NOMO-1 (cell line): Measurements from ENCODE around the gene IMPA2.
"Not testable (repeated sequence)": the region's sequence is repeated elsewhere in the genome, so short reads cannot be mapped to it uniquely, and the experiment has no call there.

Source experiments
- DNase-seq, 2 experiments: peaks; one replicate each; lab custom pipeline; 2025; ENCODE audit not compliant: unreplicated experiment in 2 of 2; lab: John Stamatoyannopoulos, UW

IMPA2 gene

DNA sequence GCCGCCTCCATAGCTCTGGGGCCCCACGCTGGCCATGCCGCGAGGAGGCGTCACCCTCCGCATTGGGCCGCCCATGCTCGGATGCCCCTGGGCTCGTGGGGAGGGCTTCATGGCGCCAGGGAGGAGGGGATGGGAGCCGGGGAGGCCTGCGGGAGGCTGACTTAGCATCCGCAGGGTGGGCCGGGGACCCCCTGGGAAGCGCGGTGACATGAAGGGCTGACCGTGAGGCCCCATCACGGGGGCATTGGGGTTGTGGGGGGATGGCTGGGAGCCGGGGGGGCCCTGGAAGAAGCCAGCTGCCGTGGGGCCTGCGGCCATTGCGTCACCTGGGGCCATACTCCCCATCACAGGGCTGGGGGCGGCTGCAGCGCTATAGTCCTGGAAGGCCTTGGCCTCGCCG is 86.4 kb downstream of the IMPA2 start:
- no peak for DNase-seq

DNA sequence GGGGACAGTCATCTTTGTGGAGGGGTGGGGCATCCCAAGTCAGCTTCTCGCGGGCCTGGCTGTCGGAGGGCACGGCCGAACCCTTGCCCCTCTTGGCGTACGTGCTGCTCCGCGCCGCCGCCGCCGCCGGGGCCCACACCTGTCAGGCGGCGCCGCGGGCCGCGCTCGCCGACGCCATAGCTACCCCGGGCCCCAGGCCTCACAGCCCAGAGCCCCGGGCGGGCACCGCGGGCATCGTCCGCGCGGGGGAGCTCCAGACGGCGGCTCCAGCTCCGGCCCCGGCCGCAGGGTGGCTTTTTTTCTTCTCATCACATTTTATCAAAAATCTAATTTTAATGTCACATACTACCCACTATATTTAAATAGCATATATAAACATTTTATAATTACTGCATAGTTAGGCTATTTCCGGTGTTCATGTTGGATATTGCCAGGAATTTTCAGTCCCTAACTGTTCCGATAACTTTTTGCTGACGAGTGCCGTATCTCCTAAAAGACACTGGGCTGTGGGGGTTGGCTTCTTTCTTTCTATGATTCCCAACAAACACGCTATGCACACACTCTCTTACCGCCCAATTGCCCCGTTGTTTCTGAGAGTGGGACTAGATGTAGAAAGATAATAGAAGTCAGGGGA is 87.1 kb downstream of the IMPA2 start:
- not testable (repeated sequence) for DNase-seq

DNA sequence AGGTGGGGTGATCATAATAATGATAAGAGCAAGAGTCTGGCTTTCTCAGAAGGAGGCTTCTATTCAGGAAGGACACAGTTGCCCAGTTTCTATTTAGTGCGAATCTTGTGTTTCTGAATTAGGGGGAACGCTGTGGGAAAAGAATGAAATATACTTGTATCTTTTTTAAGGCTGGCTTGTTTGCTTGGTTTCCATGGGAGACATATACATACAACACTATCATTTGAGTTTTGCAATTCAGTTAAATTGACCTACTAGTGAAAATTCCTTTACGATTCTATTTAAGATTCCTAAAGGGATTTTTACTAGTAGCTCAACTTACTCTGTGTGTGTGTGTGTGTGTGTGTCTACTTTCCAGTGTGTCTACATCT is 87.6 kb downstream of the IMPA2 start:
- DNase-seq = no peak

DNA sequence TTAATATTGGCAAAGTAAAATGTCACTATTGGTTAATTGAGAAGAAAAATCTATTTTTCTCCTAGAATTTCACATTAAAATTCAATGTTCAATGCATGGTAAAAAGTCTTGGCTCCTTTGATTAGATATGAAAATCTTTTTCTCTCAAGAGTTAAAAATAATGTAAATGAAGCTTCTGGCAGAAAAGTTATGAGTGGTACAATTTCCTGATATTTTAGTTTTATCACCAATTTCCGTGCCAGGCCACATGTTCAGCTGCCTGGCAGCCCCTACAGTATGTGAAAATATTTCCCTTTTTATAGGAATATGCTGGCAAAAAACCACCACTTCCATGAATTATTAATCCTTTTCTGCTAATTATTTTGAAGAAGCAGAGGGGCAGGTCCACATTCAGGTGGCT is 89.8 kb downstream of the IMPA2 start:
- DNase-seq = not testable (repeated sequence)

DNA sequence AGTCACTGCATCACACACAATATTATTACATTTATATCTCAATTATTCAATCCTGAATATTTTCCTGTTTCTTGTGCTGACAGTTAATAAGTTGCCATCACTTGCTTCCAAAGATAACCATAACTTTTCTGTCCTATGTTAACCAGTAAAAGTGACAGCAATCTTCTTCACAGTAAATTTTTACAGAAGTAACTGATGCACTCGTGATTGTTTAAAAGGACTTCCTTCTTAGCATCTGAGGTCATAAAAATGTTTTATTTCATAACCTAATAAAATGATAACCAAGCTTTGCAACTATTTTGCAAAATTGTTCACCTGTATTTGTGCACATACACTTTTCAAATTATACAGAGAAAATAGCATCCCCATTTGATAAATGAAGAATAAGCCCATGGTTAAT is 91.7 kb downstream of the IMPA2 start:
- no peak for DNase-seq

DNA sequence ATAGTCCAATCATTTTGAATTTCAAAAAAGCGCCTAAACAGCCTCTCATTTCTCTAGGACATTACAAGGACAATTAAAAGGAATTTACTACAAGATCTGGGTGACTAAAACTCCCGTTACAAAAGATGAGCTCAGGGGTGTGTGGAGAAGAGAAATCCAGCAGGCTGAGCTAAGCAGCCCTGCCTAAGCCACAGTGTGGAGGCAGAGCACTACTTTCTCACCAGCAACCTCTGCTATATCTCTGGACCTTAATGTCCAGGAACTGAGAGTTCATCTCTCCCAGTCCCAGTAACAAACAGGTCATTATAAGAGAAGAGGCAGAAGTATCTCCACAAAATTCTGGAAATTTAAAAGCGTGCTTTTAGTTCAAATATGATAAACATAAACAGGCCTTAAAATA is 93.4 kb downstream of the IMPA2 start:
- DNase-seq = no peak

DNA sequence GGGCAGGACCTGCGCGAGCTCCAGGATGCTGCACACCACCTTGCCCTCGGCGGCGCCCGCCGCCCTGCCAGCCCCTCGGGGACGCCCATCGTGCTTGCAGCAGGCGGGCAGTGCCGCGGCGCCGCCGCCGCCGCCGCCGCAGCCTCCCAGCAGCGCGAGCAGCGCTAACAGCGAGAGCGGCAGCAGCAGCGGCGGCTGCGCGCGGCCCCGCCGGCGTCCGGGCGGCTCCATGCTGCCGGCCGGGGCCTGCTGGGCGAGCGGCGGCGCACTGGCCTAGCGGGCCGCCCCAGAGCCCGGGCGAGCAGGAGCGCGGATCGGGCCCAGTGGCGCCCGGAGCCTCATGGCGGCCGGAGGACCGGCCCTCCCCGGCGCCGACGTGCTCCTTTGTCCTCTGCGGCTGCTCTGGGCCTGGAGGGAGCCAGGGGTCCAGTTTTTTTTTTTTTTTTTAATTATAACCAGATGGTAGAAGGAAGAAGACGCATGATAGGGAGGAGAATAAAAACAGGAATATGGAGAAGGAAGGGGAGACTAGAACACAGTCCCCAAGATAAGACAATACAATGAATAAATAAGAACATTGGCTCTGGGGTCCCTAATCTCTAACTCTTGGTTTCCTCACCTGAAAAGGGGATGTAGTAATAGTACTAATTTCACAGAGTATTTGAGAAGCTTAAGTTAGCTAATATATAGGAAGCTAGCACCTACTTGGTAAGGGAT is 95.3 kb downstream of the IMPA2 start:
- DNase-seq = no peak

DNA sequence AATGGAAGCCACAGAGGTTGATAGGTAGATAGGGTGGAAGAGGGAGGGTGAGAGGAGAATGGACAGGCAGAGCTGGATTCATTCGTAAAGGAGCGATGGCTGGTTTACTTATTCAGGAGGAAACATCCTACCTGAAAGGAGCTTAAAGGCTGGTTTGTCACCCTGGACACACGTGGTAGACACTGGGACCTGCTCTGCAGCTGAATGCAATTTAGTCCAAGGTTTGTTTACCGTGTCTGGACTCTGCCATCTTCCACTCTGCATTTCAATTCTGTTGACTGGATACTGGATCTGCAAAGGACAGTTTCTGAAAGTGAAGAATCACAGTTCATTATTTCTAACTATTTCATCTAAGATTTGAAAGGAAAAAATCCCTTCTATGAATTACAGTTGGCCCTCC is 96.7 kb downstream of the IMPA2 start:
- DNase-seq = not testable (repeated sequence)

DNA sequence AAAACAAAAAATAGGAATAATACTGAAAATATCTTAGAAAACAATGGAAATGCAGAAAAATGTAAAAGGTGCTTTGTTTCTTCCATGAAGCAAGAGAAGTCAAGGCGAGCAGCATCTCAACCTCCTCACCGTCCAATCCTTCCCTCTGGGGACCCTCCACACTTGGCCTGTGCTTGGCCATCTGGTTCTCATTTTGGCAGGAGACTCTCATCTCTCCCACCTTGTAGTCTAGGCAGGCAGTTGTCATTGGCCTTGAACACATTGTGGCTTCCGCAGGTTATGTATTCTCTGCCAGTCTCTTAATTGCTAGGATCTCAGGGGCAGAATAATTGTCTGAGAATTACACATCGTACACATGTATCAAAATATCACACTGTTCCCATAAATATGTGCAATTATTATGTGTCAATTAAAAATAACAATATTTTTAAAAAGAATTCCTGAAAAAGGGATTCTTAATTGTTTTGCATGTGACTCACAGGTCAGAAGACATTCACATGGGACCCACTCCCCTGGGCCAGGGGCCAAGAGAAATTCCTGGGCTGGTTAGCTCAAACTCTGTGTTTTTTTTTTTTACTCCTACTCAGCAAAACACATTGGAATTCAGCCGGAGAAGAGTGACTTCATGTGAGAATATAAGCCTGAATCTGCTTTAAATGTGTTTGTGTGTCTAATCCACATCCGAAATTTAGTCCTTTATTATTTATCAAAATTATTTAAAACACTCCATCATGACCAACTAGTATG is 98.4 kb downstream of the IMPA2 start:
- no peak for DNase-seq
